ENCODE data around the gene TMIE. TPM values are rescaled to one million over a fixed set of nuclear protein-coding genes. Genes with fewer than 3 reads are reported as not detected.

Gene TMIE
- total RNA-seq, 5 donors from 2014 or later (not counting 1 experiment from before 2014, with no cell fraction given) = 2.0 to 5.3 (median 3.0) TPM

DNA sequence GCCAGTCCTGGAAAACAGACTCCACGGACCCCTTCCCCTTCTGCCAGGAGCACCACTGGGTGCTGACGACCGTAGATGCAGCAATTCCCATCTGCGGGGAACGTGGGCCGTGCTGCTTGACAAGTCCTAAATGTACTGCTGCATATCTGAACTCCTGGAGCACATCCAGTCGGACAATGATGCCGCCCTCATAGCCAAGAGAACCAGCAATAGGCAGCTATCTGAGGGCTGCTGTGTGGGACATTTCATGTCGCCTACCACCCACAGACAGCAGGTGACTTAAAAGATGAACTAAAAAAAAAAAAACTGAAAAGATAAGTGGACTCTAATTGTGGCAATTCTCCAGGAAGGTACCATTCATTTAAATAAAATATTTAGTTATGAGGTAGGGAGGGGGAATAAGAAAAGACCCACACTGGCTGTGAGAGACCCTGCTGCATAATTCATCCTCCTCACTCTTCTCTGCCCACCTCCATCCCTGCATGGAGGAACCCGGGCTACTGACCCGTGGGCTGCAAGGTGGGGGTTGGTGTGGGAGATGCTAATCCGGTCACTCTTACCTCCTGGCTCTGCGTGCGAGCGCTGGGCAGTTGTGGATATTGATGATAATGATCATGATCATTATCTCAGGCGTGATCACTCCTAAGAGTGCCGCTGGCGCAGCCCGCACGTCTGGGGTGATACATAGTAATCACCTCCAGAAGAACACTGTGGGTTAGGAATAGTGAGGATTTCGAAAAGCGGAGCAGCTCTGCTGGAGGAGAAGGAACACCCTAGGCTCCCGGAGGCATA, 36.0 kb upstream of the TMIE start:
- no peaks in the 10 kb centered on the region for H3K9me3 ChIP-seq
- H3K36me3 ChIP-seq (ENCODE audit: control insufficient read depth in 2 of 2, extremely low read depth in 1 of 2, insufficient read depth in 1 of 2, low read length in 1 of 2) = no peaks in the 10 kb centered on the region
- Mint-ChIP-seq H3K4me3 (no peak overlapping the region), H3K27me3 (peaks cover 0 to 1% of the 10 kb centered on the region in 2 donors), H3K27ac (no peak overlapping the region), H3K9me3 (no peaks in the 10 kb centered on the region), H3K4me1 (peaks cover 0 to 7% (median 0%) of the 10 kb centered on the region in 3 donors), H3K36me3 (no peaks in the 10 kb centered on the region)
- H3K4me3 ChIP-seq (ENCODE audit: control insufficient read depth in 1 of 2, extremely low read depth in 1 of 2, low read length in 1 of 2) = no peak overlapping the region
- peaks cover 0 to 24% of the 10 kb centered on the region in 2 experiments for H3K27me3 ChIP-seq (replicated peaks in 1 of 2; ENCODE audit: control insufficient read depth in 2 of 2, extremely low read depth in 1 of 2, insufficient read depth in 2 of 2, low read length in 1 of 2)
- ChIA-PET CTCF (no interaction called here), POLR2A (no interaction called here)
- WGBS (ENCODE audit: insufficient coverage) = 72% methylated on average over 15 of the region's 23 CpGs
- H3K27ac ChIP-seq (ENCODE audit: low read length) = no peak overlapping the region
- no peaks in the 10 kb centered on the region for H3K4me1 ChIP-seq (ENCODE audit: control insufficient read depth in 1 of 2, extremely low read depth in 1 of 2, insufficient read depth in 2 of 2, low read length in 2 of 2)
- DNase-seq (peak in 2 of 35 experiments; percentile 7 to 10), ATAC-seq (replicated peaks in 1 of 4) (no peak)

DNA sequence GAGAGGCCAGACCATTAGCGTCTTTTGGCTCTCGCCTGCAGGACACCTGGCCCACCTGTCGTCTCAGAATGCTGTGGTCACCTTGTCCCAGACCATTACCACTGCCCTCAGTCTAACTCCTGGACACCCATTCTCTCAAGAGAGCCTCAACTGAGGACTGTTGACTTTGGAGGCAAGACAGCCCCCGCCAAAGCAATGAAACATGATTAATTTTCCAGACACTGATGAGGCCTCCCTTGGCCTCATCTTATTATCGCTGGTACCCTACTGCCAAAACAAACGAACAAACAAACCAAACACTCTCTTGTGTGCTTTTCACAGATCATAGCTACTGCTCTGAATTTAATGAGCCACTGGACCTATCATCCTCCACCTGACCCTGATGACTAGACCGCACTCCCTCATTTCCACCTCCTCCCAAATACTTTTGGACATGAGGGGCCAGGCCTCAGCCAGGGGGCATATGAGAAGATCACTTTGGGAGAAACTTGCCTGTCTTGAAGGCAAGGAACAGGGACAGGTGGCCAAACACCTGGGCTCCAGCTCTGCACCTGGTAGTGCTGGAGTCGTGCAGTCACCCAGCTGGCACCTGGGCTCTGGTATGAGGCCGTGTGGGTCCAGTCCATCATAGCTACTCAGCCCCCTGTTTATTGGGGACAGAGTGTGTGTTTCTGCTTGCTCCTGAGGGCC, 35.3 kb upstream of the TMIE start:
- Mint-ChIP-seq H3K9me3 (no peaks in the 10 kb centered on the region), H3K4me1 (peaks cover 0 to 7% (median 0%) of the 10 kb centered on the region in 3 donors), H3K27me3 (peaks cover 0 to 1% of the 10 kb centered on the region in 2 donors), H3K36me3 (no peaks in the 10 kb centered on the region), H3K4me3 (no peak overlapping the region), H3K27ac (no peak overlapping the region)
- ATAC-seq (replicated peaks in 1 of 4) (no peak), DNase-seq (peak in 1 of 35 experiments; percentile 11)
- Histone ChIP-seq H3K4me1 (ENCODE audit: control insufficient read depth in 1 of 2, extremely low read depth in 1 of 2, insufficient read depth in 2 of 2, low read length in 2 of 2) (no peaks in the 10 kb centered on the region), H3K9me3 (no peaks in the 10 kb centered on the region), H3K36me3 (ENCODE audit: control insufficient read depth in 2 of 2, extremely low read depth in 1 of 2, insufficient read depth in 1 of 2, low read length in 1 of 2) (no peaks in the 10 kb centered on the region), H3K27ac (ENCODE audit: low read length) (no peak overlapping the region), H3K27me3 (replicated peaks in 1 of 2; ENCODE audit: control insufficient read depth in 2 of 2, extremely low read depth in 1 of 2, insufficient read depth in 2 of 2, low read length in 1 of 2) (peaks cover 0 to 17% of the 10 kb centered on the region in 2 experiments), H3K4me3 (ENCODE audit: control insufficient read depth in 1 of 2, extremely low read depth in 1 of 2, low read length in 1 of 2) (no peak overlapping the region)
- POLR2A ChIA-PET = no interaction called here
- WGBS (ENCODE audit: insufficient coverage) = 78% methylated on average over 7 of the region's 9 CpGs
- CTCF ChIA-PET = no interaction called here

GRCh38 chr3:46666453-46666845, 34.7 kb upstream of the TMIE start:
- no peak overlapping the region for H3K27ac ChIP-seq (ENCODE audit: low read length)
- Mint-ChIP-seq H3K4me1 (peaks cover 0 to 7% (median 0%) of the 10 kb centered on the region in 3 donors), H3K9me3 (no peaks in the 10 kb centered on the region), H3K27me3 (peaks cover 0 to 1% of the 10 kb centered on the region in 2 donors), H3K27ac (no peak overlapping the region), H3K4me3 (no peak overlapping the region), H3K36me3 (no peaks in the 10 kb centered on the region)
- ATAC-seq (replicated peaks in 1 of 4) (no peak), DNase-seq (no peak)
- WGBS (ENCODE audit: insufficient coverage) = 94% methylated on average over 7 of the region's 7 CpGs
- H3K4me1 ChIP-seq (ENCODE audit: control insufficient read depth in 1 of 2, extremely low read depth in 1 of 2, insufficient read depth in 2 of 2, low read length in 2 of 2) = no peaks in the 10 kb centered on the region
- CTCF ChIA-PET = no interaction called here
- H3K27me3 ChIP-seq (replicated peaks in 1 of 2; ENCODE audit: control insufficient read depth in 2 of 2, extremely low read depth in 1 of 2, insufficient read depth in 2 of 2, low read length in 1 of 2) = peaks cover 0 to 13% of the 10 kb centered on the region in 2 experiments
- no peak overlapping the region for H3K4me3 ChIP-seq (ENCODE audit: control insufficient read depth in 1 of 2, extremely low read depth in 1 of 2, low read length in 1 of 2)
- H3K36me3 ChIP-seq (ENCODE audit: control insufficient read depth in 2 of 2, extremely low read depth in 1 of 2, insufficient read depth in 1 of 2, low read length in 1 of 2) = peaks cover 0 to 1% of the 10 kb centered on the region in 2 donors
- H3K9me3 ChIP-seq = no peaks in the 10 kb centered on the region
- POLR2A ChIA-PET = no interaction called here

- H3K36me3 ChIP-seq (ENCODE audit: control insufficient read depth in 2 of 2, extremely low read depth in 1 of 2, insufficient read depth in 1 of 2, low read length in 1 of 2) = peaks cover 0 to 2% of the 10 kb centered on the region in 2 donors
- H3K4me3 Mint-ChIP-seq = no peak overlapping the region
- H3K9me3 Mint-ChIP-seq = no peaks in the 10 kb centered on the region
- H3K27me3 ChIP-seq (replicated peaks in 1 of 2; ENCODE audit: control insufficient read depth in 2 of 2, extremely low read depth in 1 of 2, insufficient read depth in 2 of 2, low read length in 1 of 2) = peaks cover 0 to 13% of the 10 kb centered on the region in 2 experiments
- no peaks in the 10 kb centered on the region for H3K36me3 Mint-ChIP-seq
- DNase-seq = no peak
- H3K4me1 ChIP-seq (ENCODE audit: control insufficient read depth in 1 of 2, extremely low read depth in 1 of 2, insufficient read depth in 2 of 2, low read length in 2 of 2) = no peaks in the 10 kb centered on the region
- H3K4me1 Mint-ChIP-seq = peaks cover 0 to 7% (median 0%) of the 10 kb centered on the region in 3 donors
- H3K27me3 Mint-ChIP-seq = peaks cover 0 to 1% of the 10 kb centered on the region in 2 donors
- no peak for ATAC-seq (replicated peaks in 1 of 4)
- 69% methylated on average over 8 of the region's 8 CpGs for WGBS (ENCODE audit: insufficient coverage)
- ChIA-PET POLR2A (no interaction called here), CTCF (no interaction called here)
- no peak overlapping the region for H3K27ac ChIP-seq (ENCODE audit: low read length)
- H3K9me3 ChIP-seq = no peaks in the 10 kb centered on the region
- H3K27ac Mint-ChIP-seq = no peak overlapping the region
- H3K4me3 ChIP-seq (ENCODE audit: control insufficient read depth in 1 of 2, extremely low read depth in 1 of 2, low read length in 1 of 2) = no peak overlapping the region
Observed at GRCh38 chr3:46667061-46667621, 34.1 kb upstream of the TMIE start.

GRCh38 chr3:46667657-46668056, 33.5 kb upstream of the TMIE start:
- ATAC-seq (replicated peaks in 1 of 4) = no peak
- DNase-seq = no peak
- H3K4me3 ChIP-seq (ENCODE audit: control insufficient read depth in 1 of 2, extremely low read depth in 1 of 2, low read length in 1 of 2) = no peak overlapping the region
- H3K9me3 ChIP-seq = no peaks in the 10 kb centered on the region
- H3K36me3 Mint-ChIP-seq = no peaks in the 10 kb centered on the region
- H3K27me3 ChIP-seq (replicated peaks in 1 of 2; ENCODE audit: control insufficient read depth in 2 of 2, extremely low read depth in 1 of 2, insufficient read depth in 2 of 2, low read length in 1 of 2) = peaks cover 0 to 13% of the 10 kb centered on the region in 2 experiments
- H3K4me3 Mint-ChIP-seq = no peak overlapping the region
- H3K4me1 ChIP-seq (ENCODE audit: control insufficient read depth in 1 of 2, extremely low read depth in 1 of 2, insufficient read depth in 2 of 2, low read length in 2 of 2) = no peaks in the 10 kb centered on the region
- CTCF ChIA-PET = no interaction called here
- H3K27ac Mint-ChIP-seq = no peak overlapping the region
- H3K9me3 Mint-ChIP-seq = no peaks in the 10 kb centered on the region
- POLR2A ChIA-PET = no interaction called here
- WGBS (ENCODE audit: insufficient coverage) = 81% methylated on average over 5 of the region's 9 CpGs
- peaks cover 0 to 7% (median 0%) of the 10 kb centered on the region in 3 donors for H3K4me1 Mint-ChIP-seq
- H3K27ac ChIP-seq (ENCODE audit: low read length) = no peak overlapping the region
- peaks cover 0 to 2% of the 10 kb centered on the region in 2 donors for H3K36me3 ChIP-seq (ENCODE audit: control insufficient read depth in 2 of 2, extremely low read depth in 1 of 2, insufficient read depth in 1 of 2, low read length in 1 of 2)
- H3K27me3 Mint-ChIP-seq = no peaks in the 10 kb centered on the region

GRCh38 chr3:46668116-46668515, 33.1 kb upstream of the TMIE start:
- H3K4me3 ChIP-seq (ENCODE audit: control insufficient read depth in 1 of 2, extremely low read depth in 1 of 2, low read length in 1 of 2) = no peak overlapping the region
- Mint-ChIP-seq H3K9me3 (no peaks in the 10 kb centered on the region), H3K36me3 (no peaks in the 10 kb centered on the region), H3K4me3 (no peak overlapping the region), H3K4me1 (peaks cover 0 to 7% (median 0%) of the 10 kb centered on the region in 3 donors), H3K27me3 (no peaks in the 10 kb centered on the region), H3K27ac (peak overlapping the region in 1 of 2 donors; percentile 25)
- no peaks in the 10 kb centered on the region for H3K4me1 ChIP-seq (ENCODE audit: control insufficient read depth in 1 of 2, extremely low read depth in 1 of 2, insufficient read depth in 2 of 2, low read length in 2 of 2)
- DNase-seq = peak in 1 of 35 experiments; percentile 9
- H3K36me3 ChIP-seq (ENCODE audit: control insufficient read depth in 2 of 2, extremely low read depth in 1 of 2, insufficient read depth in 1 of 2, low read length in 1 of 2) = peaks cover 0 to 2% of the 10 kb centered on the region in 2 donors
- 100% methylated on average over 3 of the region's 8 CpGs for WGBS (ENCODE audit: insufficient coverage)
- peak in 1 of 4 experiments; percentile 11 for ATAC-seq (replicated peaks in 1 of 4)
- H3K9me3 ChIP-seq = no peaks in the 10 kb centered on the region
- H3K27me3 ChIP-seq (replicated peaks in 1 of 2; ENCODE audit: control insufficient read depth in 2 of 2, extremely low read depth in 1 of 2, insufficient read depth in 2 of 2, low read length in 1 of 2) = peaks cover 0 to 13% of the 10 kb centered on the region in 2 experiments
- no peak overlapping the region for H3K27ac ChIP-seq (ENCODE audit: low read length)
- CTCF ChIA-PET = no interaction called here
- POLR2A ChIA-PET = no interaction called here

Data from T-cell (primary cell).